CD4-positive, alpha-beta T cell treated with Interleukin-15 for 1 hour (primary cell): Measurements from ENCODE around the gene ARHGDIA.
A peak's percentile ranks its signal among the peaks of the same experiment; 100 is the strongest.

ENCODE experiments used
- DNase-seq: peaks from one replicate; pipeline ENCODE4 v3.0.0-alpha.2; 2020

Gene ARHGDIA

DNA sequence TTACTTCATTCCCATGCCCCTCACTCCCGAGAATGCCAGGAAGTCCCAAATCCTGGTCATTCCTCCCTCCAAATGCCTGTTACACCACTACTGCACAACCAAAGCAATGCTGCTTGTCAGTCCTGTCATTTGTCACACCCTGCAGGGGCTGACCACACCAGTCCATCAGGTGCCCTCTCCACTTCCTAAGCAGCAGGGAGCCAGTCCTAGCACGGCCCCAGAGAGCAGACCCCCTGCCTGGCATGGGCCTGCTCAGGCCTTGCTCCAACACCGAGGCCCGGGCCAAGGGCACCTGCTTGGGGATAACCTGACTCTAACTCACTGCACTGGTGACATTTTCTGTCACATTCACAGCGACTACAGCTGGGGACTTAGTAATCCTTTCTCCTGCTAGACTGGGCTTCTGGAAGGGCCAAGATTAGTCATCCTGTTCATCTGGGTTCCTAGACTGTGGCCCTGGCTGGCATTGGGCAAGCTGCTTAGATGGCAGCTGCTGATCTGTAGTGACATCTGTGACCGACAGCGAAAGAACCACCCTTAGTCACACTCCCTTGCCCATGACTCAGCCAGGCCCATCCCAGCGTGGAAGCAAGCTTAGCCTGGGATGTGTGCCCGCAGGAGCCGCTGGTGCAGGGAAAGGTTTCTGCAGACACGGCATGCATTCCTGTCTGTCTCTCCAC is 14.9 kb upstream of the ARHGDIA start:
- DNase-seq, result no peak

DNA sequence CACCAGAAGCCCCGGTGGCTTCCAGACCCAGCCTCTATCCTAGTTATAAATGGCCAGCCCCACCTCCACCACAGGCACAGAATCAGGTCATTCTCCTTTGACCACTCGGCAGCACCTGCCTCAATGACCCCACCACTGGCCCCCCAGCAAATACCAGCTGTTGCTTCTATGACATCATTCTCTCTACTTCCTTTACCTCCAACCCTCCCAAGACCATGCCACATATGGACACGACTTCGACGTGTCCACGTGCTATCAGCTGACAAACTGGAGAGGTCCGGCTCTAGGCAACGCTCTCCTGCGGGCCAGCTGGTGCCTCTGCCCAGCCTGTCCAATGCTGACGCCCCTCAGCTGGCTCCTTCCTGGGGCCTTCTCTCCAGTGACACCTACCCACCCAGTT is 14.3 kb upstream of the ARHGDIA start:
- DNase-seq, result no peak

DNA sequence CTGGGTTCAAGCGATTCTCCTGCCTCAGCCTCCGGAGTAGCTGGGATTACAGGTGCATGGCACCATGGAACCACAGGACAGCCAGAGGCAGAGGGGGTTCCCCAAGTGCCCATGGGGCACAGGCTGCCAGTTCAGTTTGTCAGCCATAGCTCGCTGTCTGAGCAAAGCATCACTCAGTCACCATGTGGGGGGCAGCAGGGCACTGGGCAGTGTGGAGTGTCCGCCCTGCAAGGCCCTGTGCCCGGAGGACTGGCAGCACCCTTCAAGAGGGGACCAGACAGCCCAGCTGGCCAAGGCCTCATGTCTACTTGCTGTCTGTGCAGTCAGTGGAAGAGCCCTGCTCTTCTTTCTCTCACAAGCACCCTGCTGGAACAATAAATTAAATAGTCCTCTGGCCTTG is 13.8 kb upstream of the ARHGDIA start:
- no peak for DNase-seq

DNA sequence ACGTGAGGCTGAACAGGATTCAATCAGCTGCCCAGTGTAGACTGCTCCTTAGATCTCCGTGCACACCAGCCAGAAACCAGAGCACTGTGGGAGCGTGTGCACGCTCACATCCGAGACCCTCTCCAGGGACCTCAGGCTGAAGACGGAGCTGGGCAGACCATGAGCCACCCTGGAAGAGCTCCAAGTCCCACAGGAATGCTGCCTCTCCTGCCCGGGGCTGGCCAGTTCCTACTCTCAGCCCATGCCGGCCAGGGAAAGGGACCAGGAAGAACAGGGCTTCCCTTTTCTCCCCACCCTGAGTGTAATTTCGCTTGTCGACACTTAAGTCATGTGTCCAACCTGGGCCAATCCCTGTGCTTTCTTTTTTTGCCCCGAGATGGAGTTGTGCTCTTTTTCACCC is 13.4 kb upstream of the ARHGDIA start:
- DNase-seq, result no peak

DNA sequence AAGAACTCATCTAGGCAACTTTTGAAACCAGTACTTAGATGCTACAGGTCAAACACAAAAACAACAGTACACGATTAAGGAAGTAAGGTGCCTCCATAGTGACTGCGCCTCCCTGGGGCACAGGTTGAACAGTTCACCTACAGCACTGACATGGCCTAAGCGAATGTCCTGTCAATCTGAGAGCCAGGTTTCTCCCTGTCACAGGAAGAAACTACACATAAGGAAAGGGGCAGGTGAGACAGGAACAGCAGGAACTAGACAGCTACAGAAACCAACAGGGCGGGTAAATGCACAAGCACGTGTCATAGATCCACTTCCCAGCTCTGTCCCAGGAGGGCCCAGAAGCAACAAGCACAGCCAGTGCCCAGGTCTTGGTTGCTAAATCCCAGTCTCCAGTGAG is 8.0 kb upstream of the ARHGDIA start:
- DNase-seq, result no peak

DNA sequence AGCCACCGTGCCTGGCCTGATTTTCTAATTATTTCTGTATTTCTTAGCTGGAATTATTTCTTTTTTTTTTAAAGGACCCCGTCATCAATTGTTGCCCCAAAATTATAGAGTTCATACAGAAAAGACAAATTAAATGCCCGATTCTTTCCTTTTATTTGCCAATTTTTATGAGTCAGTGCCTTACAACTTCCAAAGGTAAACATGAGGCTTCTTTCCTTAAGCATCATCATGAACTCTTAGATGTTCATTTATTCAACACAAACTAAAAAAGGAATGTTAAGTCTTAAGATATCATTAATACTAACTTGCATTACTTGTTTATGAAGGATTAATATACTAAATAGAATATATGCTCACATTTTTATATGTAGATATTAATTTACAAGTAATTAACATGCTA is 7.2 kb upstream of the ARHGDIA start:
- no peak for DNase-seq

DNA sequence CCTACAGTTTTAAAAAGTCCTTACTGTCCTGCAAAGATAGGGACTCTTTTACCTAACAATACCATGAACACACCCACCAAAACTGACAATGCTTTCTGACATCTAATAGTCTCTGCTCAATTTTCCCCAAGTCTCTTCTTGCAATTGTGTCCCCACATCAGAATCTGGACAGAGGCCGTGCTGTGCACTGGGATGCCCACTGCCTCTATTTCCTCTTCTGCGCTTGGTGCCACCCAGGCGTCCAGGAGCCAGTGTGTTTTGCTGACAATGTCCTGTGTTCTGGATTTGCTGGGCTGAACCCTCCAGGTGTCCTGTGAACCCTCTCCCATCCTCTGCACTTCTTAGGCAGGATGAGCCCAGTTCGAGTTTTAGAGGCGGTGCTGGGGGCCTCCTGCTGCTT is 6.4 kb upstream of the ARHGDIA start:
- DNase-seq, result no peak

DNA sequence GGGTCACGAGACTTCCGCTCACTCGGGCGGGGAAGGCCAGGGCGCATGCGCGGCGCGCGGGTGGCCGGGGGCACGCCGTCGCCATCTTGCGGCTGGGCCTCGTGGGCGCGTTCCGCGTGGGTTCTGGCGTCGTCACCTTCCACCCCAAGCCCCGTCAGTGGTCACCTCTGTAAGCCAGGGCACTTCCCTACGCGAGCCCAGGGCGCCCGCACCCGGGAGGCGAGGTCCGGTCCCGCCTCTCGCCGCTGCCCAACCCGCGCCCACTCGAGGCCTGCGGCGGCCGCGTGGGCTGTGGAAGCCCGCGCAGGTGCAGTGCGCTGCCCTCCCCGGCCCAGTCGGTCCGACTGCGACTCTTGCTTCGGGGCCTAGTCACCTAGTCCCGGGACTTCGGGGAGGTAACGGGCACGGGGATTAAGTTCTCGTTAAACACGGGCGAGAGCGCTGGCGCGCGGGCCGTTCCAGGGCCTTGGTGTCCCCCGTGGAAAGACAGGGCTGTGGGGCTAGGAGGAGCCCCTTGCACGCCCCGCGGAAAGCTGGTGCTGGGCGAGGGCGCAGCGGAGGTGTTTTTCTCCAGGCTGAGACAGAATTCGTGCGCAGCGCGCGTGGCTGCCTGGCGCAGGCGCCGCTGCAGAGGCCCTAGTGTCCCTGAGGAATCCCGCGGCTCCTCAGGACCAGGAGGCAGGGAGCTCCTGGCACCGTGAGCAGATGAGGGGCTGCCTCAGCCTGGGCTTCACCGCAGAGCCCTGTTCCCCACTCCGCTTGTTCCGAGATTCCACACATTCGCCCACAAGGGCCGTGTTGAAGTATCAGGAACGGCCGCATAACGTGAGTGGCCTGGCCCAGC is 472 bp upstream of the ARHGDIA start:
- peak; percentile 95 for DNase-seq

DNA sequence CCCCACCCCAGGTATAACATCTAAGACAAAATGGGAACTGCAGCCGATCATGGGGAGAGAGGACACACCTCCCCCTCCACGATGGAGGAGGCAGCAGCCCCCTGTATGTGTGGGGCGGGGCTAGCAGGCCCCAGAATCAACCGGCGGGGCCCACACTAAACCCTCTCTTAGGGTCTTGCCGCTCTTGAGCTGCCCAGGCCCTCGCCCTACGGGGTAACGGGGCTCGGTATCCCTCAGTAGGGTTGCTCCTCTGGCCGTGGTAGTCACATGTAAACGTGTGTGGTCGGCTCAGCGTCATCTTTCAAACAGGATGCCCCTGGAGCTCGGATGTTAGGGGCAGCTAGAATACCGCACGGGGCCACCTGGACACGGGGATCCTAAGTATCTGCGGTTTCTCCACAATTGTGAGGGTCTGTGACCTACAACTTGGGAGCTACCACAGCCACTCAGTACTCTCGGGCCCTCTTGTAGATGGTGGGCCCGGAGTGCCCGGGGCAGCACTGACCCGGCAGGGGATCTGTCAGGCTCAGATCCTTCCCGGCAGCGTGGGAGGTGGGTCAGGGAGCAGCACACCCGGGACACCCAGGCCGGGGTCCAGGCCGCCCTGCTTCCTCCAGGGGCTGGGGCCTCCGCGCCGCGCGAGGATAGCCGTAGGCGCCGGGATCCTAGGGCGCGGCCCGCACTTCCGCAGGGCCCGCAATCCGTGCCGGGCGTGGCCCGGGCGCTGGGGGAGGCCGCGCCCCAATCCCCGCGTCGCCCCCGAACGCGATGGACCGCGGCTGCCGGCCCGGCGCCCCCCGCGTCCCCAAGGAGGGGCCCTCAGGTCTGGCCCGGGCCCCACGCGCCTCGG is 781 bp downstream of the ARHGDIA start:
- DNase-seq, result peak; percentile 38

DNA sequence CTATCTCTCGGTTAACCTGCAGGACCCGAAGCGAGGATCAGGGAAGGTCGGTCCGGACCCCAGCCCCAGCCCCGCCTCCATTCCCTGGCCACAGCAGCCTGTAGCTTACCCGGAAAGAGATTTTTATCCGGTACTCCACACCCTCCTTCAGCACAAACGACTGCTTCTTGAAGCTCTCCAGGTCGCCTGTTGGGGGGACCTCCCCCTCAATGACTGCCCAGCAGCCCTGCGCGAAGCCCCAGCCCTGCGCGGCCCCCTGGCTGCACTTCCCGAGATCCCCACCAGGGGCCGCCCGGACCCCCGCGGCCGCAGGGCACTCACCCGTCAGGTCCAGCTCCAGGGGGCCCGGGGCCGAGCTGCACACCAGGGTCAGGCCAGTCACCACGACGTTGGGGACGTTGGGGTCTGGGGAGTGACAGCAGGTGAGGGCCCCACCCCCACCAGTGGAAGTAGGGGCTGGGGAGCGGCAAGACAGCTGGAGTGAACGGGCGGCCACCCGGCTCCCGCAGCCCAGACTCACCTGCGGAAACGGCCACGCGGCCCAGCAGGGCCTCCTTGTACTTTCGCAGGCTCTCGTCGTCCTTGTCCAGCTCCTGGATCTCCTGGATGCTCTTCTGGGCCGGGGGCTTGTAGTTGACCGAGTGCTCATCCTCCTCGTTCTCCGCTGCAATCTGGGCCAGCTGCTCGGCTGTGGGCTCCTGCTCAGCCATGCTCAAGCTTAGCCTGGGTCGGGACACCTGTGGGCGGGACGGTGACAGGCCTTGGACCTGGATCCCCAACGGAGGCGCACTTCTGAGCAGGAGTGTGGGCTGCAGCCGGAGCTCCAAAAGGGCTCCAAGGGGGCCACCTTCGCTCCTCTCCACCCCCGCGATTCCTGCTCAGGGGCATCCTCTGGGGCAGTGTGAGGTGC is 1.7 kb downstream of the ARHGDIA start:
- no peak for DNase-seq

DNA sequence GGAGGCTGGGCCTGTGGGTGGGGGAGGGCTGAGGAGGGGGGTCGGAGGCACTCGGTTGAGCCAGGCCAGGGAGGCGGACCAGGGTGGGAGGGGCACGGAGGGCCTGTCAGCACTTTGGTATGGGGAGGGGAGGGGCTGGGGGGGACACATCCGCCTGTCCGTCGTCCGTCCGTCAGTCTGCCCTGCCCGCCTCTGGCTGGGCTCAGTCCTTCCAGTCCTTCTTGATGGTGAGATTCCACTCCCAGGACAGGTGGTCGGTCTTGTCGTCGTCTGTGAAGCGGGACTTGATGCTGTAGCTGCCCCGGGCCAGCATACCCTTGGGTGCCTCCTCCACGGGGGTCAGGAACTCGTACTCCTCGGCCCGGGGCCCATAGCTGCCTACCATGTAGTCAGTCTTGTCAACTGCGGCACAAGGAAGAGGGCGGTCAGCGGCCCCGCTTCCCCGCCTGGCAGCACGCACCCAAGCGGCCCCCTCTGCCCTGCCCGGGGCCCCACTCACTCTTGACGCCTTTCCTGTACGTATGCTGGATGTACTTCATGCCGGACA is 2.4 kb downstream of the ARHGDIA start:
- no peak for DNase-seq

DNA sequence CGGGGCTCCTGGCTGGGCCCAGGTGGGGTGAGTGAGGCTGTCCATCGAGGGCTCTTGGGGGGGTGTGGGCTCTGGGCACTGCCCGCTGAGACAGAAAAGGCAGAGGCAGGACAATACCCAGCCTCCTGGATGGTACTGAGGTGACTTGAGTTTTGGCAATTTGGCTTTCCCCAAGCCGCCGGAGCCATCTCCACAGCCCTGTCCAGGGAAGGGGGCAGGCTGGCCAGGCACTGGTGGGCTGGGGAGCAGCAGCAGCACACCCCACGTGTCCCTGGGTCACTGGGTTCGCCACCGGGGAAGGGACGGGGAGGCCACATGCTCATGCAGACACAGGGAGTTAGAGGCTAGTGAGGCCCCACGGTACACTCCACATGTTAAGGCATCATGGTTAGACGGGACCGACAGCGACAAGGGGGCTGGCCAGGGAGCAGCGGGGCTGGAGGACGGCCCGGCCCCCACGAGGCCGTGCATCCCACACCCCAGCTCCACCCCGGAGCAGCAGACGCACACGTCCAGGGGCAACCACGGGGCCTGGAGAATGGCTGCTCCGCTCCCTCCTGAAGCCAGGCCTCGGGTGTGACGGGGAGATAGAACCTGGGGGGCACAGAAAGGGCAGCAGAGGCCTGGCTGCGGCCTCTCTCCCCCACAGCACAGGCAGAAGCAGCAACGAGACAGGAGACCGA is 3.0 kb downstream of the ARHGDIA start:
- no peak for DNase-seq

DNA sequence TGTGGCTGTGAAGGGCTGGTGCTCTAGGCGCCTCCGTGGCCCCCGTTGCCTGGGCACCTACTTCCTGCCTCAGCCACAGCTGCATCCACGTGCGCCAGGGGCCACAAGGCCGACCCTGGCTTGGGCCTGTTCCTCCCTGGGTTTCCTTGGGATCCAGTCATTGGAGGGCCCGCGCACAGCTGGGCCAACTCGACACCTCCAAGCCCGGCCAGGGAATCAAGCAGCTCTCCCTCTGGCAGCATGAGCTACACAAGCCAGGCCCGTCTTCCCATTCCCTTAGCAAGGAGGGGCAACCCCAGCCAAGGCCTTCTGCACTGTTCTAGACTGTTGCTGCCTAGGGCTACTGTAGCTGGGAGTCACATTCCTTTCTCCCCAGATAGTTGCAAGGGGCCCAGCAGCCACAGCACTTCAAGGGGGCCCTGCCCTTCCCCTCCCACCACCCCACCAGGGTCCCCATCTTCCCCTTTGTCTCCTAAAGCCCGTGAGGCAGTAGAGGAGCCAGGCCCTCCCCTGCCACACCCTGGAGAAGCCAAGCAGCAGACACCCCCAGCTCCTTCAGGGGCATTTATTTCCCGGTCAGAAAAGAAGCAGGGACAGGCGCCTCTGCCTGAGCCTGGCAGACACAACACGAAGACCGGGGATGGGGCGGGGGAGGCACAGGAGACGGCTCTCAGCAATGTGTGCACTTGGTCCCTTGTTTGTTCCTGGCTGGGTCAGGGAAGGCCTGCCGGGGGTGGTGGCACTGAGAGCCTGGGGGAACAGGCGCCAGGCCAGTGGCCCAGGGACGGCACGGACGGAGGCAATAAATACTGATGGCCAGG is 3.8 kb downstream of the ARHGDIA start:
- no peak for DNase-seq

DNA sequence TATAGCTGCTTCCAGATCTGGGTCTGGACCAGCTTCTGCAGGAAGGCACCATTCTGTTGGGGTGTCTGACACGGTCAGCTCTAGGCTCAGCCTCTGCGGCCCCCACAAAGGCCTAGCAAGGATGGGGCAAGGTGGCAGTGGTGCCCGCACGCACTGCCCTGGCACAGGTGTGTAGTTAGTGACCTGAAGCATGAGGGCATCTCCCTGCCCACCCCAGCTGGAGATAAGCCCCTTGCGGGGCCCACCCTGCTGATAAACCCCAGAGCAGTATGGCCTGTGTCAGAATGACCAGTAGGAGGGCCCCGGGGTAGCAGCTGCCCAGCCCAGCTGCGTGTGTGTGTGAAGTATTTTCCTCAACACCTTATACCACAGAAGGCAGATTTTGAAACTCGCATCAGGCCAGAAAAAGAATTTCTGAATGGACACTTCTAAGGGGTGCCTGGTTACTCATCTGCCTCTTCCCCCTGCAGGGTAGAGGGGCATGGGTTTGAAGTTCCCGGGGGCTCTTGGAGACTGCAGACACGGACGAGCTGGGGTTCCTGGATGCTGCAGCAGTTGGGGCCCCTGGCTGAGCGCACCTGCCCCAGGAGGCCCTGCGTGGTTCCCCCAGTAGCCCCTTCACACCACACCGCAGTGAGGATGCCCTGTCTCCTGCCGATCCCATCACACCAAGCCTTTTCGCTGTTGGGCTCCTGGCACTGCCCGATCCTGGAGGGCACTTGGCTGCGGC is 4.5 kb downstream of the ARHGDIA start:
- DNase-seq, result no peak

DNA sequence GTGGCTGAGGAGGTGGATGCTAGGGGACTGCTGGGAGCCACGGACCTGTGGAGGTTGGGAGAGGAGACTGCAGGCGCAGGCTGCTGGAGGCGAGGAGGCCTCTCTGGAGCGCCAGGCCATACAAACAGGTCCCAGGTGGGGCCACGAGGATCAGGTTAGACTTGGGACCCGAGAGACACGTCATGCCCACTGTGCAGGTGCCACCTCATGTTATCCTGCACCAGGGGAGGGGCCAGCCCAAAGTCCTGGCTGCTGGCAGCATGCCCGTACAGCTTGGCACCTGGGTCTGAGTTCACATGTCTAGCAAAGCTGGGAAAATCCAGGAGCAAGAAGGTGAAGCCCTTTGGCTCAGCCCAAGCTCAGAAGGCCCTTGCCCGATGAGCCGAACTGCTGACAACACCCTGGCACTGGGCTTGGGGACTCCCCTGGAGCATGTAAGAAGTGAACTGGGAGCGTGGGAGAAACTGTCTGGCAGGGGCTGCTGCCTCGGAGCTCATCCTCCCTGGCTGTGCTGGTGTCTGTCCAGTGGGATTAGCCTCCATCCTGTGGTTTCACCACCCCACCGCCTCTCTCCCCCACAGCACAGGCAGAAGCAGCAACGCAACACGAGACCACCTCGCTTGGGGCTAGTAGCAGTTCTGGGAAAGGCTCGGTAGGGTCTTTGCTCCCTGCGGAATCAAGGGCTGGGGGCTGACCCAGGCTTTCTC is 5.3 kb downstream of the ARHGDIA start:
- no peak for DNase-seq

DNA sequence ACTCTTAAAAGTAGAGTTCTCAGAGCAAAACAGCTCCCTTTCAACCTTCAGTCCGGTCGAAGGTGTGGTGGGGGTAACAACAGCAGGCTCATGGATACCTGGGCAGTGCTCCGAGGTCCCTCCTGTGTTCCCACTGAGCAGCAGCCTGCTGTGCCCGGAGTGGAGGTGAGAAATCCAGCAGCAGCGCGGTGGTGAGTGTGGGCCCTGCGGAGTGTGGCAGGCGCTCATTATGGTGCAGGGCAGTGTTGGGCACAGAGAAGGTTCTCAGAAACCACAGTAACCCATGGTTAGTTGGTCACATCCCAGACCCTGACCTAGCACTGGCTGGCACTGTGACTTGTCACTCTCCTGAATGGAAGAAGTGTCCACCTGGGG is 5.8 kb downstream of the ARHGDIA start:
- no peak for DNase-seq

DNA sequence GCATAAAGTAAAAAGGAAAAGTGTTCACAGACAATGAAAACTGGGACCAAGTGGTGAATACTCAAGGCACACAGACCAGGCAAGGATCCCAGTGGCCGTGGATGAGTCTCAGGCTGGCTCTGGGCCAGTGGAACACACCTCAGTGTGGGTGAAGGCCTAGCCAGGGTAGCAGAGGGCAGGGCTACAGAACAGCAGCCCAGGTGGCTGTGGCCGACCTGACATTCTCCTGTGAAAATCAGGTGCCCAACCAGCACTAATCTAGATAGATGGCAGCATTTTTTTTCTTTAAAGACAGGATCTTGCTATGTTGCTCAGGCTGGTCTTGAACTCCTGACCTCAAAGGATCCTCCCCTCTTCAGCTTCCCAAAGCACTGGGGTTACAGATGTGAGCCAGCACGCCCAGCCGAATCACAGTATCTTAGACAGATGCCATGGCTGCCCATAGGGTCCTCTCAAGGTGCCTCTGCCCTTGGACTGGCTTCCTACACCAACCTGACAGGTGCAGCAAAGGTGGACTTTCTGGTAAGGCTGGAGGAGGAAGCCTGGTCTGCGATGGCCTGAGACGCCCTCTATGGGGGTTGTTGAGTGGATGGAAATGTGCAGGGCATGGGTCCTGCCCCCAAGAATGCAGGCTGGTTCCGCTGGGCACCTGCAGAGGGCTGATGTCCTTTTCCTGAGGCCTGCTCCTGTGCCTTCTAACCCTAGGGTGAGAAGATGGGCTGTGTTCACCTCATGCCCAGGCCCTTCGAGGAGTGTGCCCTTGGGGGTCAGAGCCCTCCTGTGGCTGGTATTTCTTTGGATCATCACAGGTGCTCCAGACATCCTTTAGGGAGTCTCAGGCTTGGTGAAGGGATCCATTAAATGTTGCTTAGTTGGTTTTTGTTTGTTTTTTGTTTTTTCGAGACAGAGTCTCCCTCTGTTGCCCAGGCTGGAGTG is 7.0 kb downstream of the ARHGDIA start:
- no peak for DNase-seq

DNA sequence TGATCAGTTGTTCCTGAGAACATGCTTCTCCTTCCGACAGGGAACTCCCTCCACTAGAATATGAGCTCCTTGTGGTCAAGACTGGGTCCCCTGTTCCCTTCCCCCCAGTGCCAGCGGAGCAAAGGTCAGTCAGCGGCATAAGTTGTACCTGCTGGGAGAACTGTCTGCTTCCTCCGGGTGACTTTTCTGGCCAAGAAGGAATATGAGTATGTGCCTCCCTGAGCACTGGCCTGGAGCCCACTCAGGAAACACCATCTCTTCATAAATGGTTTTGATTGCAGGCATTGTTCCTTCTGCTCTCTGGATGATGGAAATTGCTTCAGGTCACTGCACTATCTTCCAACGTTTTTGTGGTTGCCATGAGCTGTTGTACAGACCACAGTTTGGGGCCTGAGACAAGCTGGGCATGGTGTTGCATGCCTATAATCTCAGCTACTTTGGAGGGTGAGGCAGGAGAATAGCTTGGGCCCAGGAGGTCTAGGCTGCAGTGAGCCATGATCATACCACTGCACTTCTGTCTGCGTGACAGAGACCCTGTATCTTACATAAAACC is 7.9 kb downstream of the ARHGDIA start:
- no peak for DNase-seq
